ENCODE measurements around the gene CCDC97.

DNA sequence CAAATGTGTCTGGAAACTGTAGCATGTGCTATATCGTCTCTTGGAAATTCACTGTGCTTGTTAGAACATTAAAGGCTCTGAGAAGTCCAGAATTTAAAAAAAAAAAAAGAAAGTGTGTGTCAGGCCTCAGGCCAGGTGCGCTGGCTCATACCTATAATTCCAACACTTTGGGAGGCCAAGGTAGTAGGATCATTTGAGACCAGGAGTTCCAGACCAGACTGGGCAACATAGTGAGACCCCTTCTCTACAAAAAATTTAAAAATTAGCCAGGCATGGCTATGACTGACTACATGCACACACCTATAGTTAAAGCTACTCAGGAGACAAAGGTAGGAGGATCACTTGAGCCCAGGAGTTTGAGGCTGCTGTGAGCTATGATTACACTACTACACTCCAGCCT lies 40.9 kb upstream of the CCDC97 start:
- TF ChIP-seq, protein P1, sequence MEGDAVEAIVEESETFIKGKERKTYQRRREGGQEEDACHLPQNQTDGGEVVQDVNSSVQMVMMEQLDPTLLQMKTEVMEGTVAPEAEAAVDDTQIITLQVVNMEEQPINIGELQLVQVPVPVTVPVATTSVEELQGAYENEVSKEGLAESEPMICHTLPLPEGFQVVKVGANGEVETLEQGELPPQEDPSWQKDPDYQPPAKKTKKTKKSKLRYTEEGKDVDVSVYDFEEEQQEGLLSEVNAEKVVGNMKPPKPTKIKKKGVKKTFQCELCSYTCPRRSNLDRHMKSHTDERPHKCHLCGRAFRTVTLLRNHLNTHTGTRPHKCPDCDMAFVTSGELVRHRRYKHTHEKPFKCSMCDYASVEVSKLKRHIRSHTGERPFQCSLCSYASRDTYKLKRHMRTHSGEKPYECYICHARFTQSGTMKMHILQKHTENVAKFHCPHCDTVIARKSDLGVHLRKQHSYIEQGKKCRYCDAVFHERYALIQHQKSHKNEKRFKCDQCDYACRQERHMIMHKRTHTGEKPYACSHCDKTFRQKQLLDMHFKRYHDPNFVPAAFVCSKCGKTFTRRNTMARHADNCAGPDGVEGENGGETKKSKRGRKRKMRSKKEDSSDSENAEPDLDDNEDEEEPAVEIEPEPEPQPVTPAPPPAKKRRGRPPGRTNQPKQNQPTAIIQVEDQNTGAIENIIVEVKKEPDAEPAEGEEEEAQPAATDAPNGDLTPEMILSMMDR (IDR thresholded peaks at IDR 0.05) = no peak
- TF ChIP-seq POLR2A (IDR thresholded peaks at IDR 0.05) = no peak
